WTC11 (cell line): ENCODE results near the gene TCP11. TPM values are rescaled to one million over a fixed set of nuclear protein-coding genes. Genes with fewer than 3 reads are reported as not detected.
A peak's percentile ranks its signal among the peaks of the same experiment; 100 is the strongest.

ENCODE experiments used
- ATAC-seq: fragments of 200-7000 bp; cut with Tn5 transposase; 2 replicates; pipeline ENCODE4 v1.10.0; 2021; ENCODE audit warnings: mild to moderate bottlenecking, moderate library complexity
- CTCF ChIA-PET: fragments of 300-600 bp; sonication (Branson Sonifier 250); formaldehyde crosslinking; loops from one replicate; lab custom pipeline; 2021; ENCODE audit warnings: antibody characterized with exemption; lab: Charles Lee
- POLR2A ChIA-PET: fragments of 350-600 bp; sonication (Branson Sonifier 250); formaldehyde crosslinking; loops from one replicate; lab custom pipeline; 2021; ENCODE audit warnings: antibody characterized with exemption; lab: Charles Lee
- DNase-seq: peaks from one replicate; pipeline ENCODE4 v3.0.0; 2021; ENCODE audit warnings: low spot score
- H3K27ac Mint-ChIP-seq: 2 replicates; pipeline ENCODE4 v1.8.0; 2021; ENCODE audit warnings: mixed read lengths
- H3K27me3 Mint-ChIP-seq: 2 replicates; pipeline ENCODE4 v1.8.0; 2021; ENCODE audit warnings: low read depth, mild to moderate bottlenecking, moderate library complexity, mixed read lengths
- H3K36me3 Mint-ChIP-seq: 2 replicates; pipeline ENCODE4 v1.8.0; 2021; ENCODE audit warnings: mixed read lengths
- H3K4me1 Mint-ChIP-seq: 2 replicates; pipeline ENCODE4 v1.8.0; 2022; ENCODE audit warnings: mixed read lengths
- H3K4me3 Mint-ChIP-seq: 2 replicates; pipeline ENCODE4 v1.8.0; 2021; ENCODE audit warnings: mild to moderate bottlenecking, moderate library complexity, mixed read lengths
- H3K9me3 Mint-ChIP-seq: 2 replicates; pipeline ENCODE4 v1.8.0; 2021; ENCODE audit warnings: mixed read lengths
- AR ChIP-seq: fragments of 250-450 bp; sonication (Bioruptor Pico); IDR thresholded peaks from 2 replicates; pipeline ENCODE4 v1.9.0; 2021; ENCODE audit warnings: mild to moderate bottlenecking
- ATF1 ChIP-seq: sonication (generic); formaldehyde crosslinking; IDR thresholded peaks from 2 replicates; pipeline ENCODE4 v1.8.1; 2023; ENCODE audit warnings: mild to moderate bottlenecking, moderate library complexity, missing genetic modification reagents
- CDX4 ChIP-seq: fragments of 250-450 bp; sonication (Bioruptor Pico); IDR thresholded peaks from 2 replicates; pipeline ENCODE4 v1.9.0; 2021; ENCODE audit warnings: moderate library complexity, mild to moderate bottlenecking, inconsistent platforms, borderline replicate concordance
- CTCF ChIP-seq: fragments of 200-600 bp; IDR thresholded peaks from 2 replicates; pipeline ENCODE4 v1.8.0; 2022; ENCODE audit warnings: antibody characterized with exemption
- E2F5 ChIP-seq: sonication (generic); formaldehyde crosslinking; IDR thresholded peaks from 2 replicates; pipeline ENCODE4 v1.8.1; 2022; ENCODE audit warnings: mild to moderate bottlenecking, moderate library complexity, missing genetic modification reagents
- GABPB1 ChIP-seq: sonication (generic); formaldehyde crosslinking; IDR thresholded peaks from 2 replicates; pipeline ENCODE4 v1.8.1; 2023; ENCODE audit warnings: mild to moderate bottlenecking, missing genetic modification reagents
- HMGXB4 ChIP-seq: sonication (generic); formaldehyde crosslinking; IDR thresholded peaks from 2 replicates; pipeline ENCODE4 v1.8.1; 2023; ENCODE audit warnings: mild to moderate bottlenecking, moderate library complexity, missing genetic modification reagents
- NFYB ChIP-seq: sonication (generic); formaldehyde crosslinking; conservative IDR thresholded peaks from 2 replicates; pipeline ENCODE4 v1.8.0; 2022; ENCODE audit warnings: low read depth, missing genetic modification reagents
- RORB ChIP-seq: fragments of 250-450 bp; sonication (Bioruptor Pico); IDR thresholded peaks from 2 replicates; pipeline ENCODE4 v1.9.0; 2021; ENCODE audit warnings: mild to moderate bottlenecking
- TEAD4 ChIP-seq: sonication (generic); formaldehyde crosslinking; IDR thresholded peaks from 2 replicates; pipeline ENCODE4 v1.8.0; 2022; ENCODE audit warnings: mild to moderate bottlenecking, missing genetic modification reagents
- ZNF121 ChIP-seq: sonication (generic); formaldehyde crosslinking; IDR thresholded peaks from 2 replicates; pipeline ENCODE4 v1.8.0; 2023; ENCODE audit warnings: missing genetic modification reagents
- ZNF138 ChIP-seq: sonication (generic); formaldehyde crosslinking; conservative IDR thresholded peaks from 2 replicates; pipeline ENCODE4 v1.8.1; 2022; ENCODE audit warnings: mild to moderate bottlenecking, moderate library complexity, missing genetic modification reagents
- ZNF416 ChIP-seq: fragments of 250-450 bp; sonication (Bioruptor Pico); IDR thresholded peaks from 2 replicates; pipeline ENCODE4 v1.9.0; 2021; ENCODE audit warnings: mild to moderate bottlenecking, inconsistent platforms
- ZNF423 ChIP-seq: fragments of 250-450 bp; sonication (Bioruptor Pico); IDR thresholded peaks from 2 replicates; pipeline ENCODE4 v2.1.2; 2022; ENCODE audit warnings: mild to moderate bottlenecking, moderate library complexity
- ZNF671 ChIP-seq: fragments of 250-450 bp; sonication (Bioruptor Pico); IDR thresholded peaks from 2 replicates; pipeline ENCODE4 v1.8.0; 2021; ENCODE audit warnings: mild to moderate bottlenecking
- total RNA-seq: library from RNA; stranded (reverse); gene quantifications from 3 replicates; pipeline ENCODE4 v1.2.3, GENCODE V29; 2021

Gene TCP11
- total RNA-seq, 1 experiment from 2014 or later = not detected

GRCh38 chr6:35082046-35082732 is 59.0 kb downstream of the TCP11 start:
- no peaks in the 10 kb centered on the region for H3K9me3 Mint-ChIP-seq
- DNase-seq = no peak
- POLR2A ChIA-PET = no interaction called here
- no peak overlapping the region for H3K4me3 Mint-ChIP-seq
- ATAC-seq = no peak
- H3K27me3 Mint-ChIP-seq = no peaks in the 10 kb centered on the region
- peak overlapping the region; percentile 97 for H3K27ac Mint-ChIP-seq
- CTCF ChIA-PET = interaction anchor here (0.6 to 1.3 kb wide), 4 partner anchors 22 to 159 kb away, joined by 3 to 5 read pairs (median 4); no protein-coding TSS in a partner anchor
- peaks cover 29% of the 10 kb centered on the region for H3K36me3 Mint-ChIP-seq
- TF ChIP-seq NFYB (CRISPR knock-in tag) (no peak), ZNF423 (peak; percentile 65)
- peaks cover 14% of the 10 kb centered on the region for H3K4me1 Mint-ChIP-seq

- no peak for ATAC-seq
- CTCF ChIA-PET = interaction anchor here (1.2 to 1.3 kb wide), 3 partner anchors 95 to 160 kb away, joined by 3 to 5 read pairs (median 5); no protein-coding TSS in a partner anchor
- POLR2A ChIA-PET = no interaction called here
These were observed 59.7 kb downstream of the TCP11 start for GRCh38 chr6:35081426-35081851.

GRCh38 chr6:35080821-35081425 is 60.2 kb downstream of the TCP11 start:
- no peak for TF ChIP-seq TEAD4 (CRISPR knock-in tag)
- ATAC-seq = no peak; the same call in 1 of the 2 replicates
- POLR2A ChIA-PET = no interaction called here

More at GRCh38 chr6:35081426-35081851, 59.7 kb downstream of the TCP11 start:
- TF ChIP-seq AR (CRISPR knock-in tag) (no peak), ZNF416 (CRISPR knock-in tag) (no peak), GABPB1 (no peak), HMGXB4 (CRISPR knock-in tag) (no peak)
- TF ChIP-seq, all 79 proteins: peak for 0
- Mint-ChIP-seq H3K4me3 (no peak overlapping the region), H3K9me3 (no peaks in the 10 kb centered on the region), H3K27me3 (no peaks in the 10 kb centered on the region), H3K27ac (peak overlapping the region; percentile 97), H3K36me3 (peaks cover 26% of the 10 kb centered on the region), H3K4me1 (peaks cover 14% of the 10 kb centered on the region)
- no peak for DNase-seq

GRCh38 chr6:35080016-35080680 is 61.0 kb downstream of the TCP11 start:
- CTCF ChIA-PET = no interaction called here
- Mint-ChIP-seq H3K4me3 (no peak overlapping the region), H3K4me1 (peaks cover 14% of the 10 kb centered on the region), H3K36me3 (peaks cover 23% of the 10 kb centered on the region), H3K27ac (peak overlapping the region; percentile 7; the same call in 1 of the 2 replicates), H3K9me3 (no peaks in the 10 kb centered on the region), H3K27me3 (no peaks in the 10 kb centered on the region)
- POLR2A ChIA-PET = no interaction called here
- ATAC-seq = no peak
- DNase-seq = peak; percentile 5
- TF ChIP-seq ATF1 (CRISPR knock-in tag) (no peak), RORB (CRISPR knock-in tag) (no peak), CTCF (no peak), ZNF138 (CRISPR knock-in tag) (no peak), ZNF671 (CRISPR knock-in tag) (no peak), CDX4 (CRISPR knock-in tag) (no peak), E2F5 (CRISPR knock-in tag) (no peak), ZNF423 (no peak), ZNF121 (no peak)

More at GRCh38 chr6:35080821-35081425, 60.2 kb downstream of the TCP11 start:
- H3K9me3 Mint-ChIP-seq = no peaks in the 10 kb centered on the region
- no peak for DNase-seq
- peaks cover 26% of the 10 kb centered on the region for H3K36me3 Mint-ChIP-seq
- H3K27ac Mint-ChIP-seq = peak overlapping the region; percentile 97; the same call in 1 of the 2 replicates
- no peaks in the 10 kb centered on the region for H3K27me3 Mint-ChIP-seq
- no peak overlapping the region for H3K4me3 Mint-ChIP-seq
- CTCF ChIA-PET = interaction anchor here (1.2 to 1.3 kb wide), 3 partner anchors 94 to 160 kb away, joined by 3 to 5 read pairs (median 5); no protein-coding TSS in a partner anchor
- peaks cover 14% of the 10 kb centered on the region for H3K4me1 Mint-ChIP-seq
